HG03064 (cell line): ENCODE measurements around the gene RGS5.

Source experiments
- ATAC-seq: cut with Tn5 transposase; IDR thresholded peaks from one replicate; pipeline ENCODE4 v1.9.1; 2021; ENCODE audit warnings: low read depth; ENCODE audit not compliant: unreplicated experiment

Gene RGS5

GRCh38 chr1:163093169-163093568 is 109.5 kb downstream of the RGS5 start:
- ATAC-seq = no peak
